ENCODE data around the gene TMEM72. TPM values are rescaled to one million over a fixed set of nuclear protein-coding genes. Genes with fewer than 3 reads are reported as not detected.

Gene TMEM72
- total RNA-seq, 1 experiment from 2014 or later = not detected

DNA sequence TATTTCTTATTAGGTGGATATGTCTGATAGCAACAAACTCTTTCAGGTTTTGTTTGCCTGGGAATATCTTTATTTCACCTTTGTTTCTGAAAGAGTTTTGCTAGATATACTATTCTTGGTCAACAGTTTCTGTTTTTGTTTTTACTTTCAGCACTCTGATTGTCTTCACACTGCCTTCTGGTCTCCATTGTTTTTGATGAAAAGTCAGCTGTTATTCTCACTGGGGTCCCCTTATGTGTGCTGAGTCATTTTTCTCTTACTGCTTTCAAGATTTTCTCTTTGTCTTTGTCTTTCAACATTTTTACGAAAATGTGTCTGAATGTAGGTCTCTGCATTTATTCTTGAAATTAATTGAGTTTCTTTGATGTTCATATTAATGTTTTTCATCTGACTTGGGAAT lies 33.2 kb downstream of the TMEM72 start:
- Mint-ChIP-seq H3K4me3 (ENCODE audit: unreplicated experiment) (no peak overlapping the region), H3K27me3 (ENCODE audit: insufficient read depth, unreplicated experiment) (no peaks in the 10 kb centered on the region), H3K36me3 (ENCODE audit: insufficient read depth, unreplicated experiment) (no peaks in the 10 kb centered on the region), H3K27ac (ENCODE audit: unreplicated experiment) (no peak overlapping the region), H3K9me3 (ENCODE audit: unreplicated experiment) (peaks cover 48% of the 10 kb centered on the region), H3K4me1 (ENCODE audit: low read depth, unreplicated experiment) (peaks cover 14% of the 10 kb centered on the region)
- no peak overlapping the region for H3K4me3 ChIP-seq (ENCODE audit: low read depth, low read length)
- H3K36me3 ChIP-seq (ENCODE audit: control insufficient read depth, insufficient read depth, low read length) = no peaks in the 10 kb centered on the region
- peaks cover 13% of the 10 kb centered on the region for H3K9me3 ChIP-seq
- no peaks in the 10 kb centered on the region for H3K27me3 ChIP-seq (replicated peaks; ENCODE audit: control insufficient read depth, insufficient read depth, low read length)
- TF ChIP-seq, protein P1, sequence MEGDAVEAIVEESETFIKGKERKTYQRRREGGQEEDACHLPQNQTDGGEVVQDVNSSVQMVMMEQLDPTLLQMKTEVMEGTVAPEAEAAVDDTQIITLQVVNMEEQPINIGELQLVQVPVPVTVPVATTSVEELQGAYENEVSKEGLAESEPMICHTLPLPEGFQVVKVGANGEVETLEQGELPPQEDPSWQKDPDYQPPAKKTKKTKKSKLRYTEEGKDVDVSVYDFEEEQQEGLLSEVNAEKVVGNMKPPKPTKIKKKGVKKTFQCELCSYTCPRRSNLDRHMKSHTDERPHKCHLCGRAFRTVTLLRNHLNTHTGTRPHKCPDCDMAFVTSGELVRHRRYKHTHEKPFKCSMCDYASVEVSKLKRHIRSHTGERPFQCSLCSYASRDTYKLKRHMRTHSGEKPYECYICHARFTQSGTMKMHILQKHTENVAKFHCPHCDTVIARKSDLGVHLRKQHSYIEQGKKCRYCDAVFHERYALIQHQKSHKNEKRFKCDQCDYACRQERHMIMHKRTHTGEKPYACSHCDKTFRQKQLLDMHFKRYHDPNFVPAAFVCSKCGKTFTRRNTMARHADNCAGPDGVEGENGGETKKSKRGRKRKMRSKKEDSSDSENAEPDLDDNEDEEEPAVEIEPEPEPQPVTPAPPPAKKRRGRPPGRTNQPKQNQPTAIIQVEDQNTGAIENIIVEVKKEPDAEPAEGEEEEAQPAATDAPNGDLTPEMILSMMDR (IDR thresholded peaks at IDR 0.05; ENCODE audit: insufficient read depth in 1 of 2, low read depth in 1 of 2, low read length in 1 of 2, severe bottlenecking in 1 of 2, unreplicated experiment in 1 of 2) = no peak
- CTCF ChIA-PET = interaction anchor here (1.0 kb wide), 1 partner anchor 8 kb away, joined by 3 read pairs; no protein-coding TSS in a partner anchor
- intact Hi-C loops (cut with micrococcal nuclease; ENCODE audit: unreplicated experiment) = no loop called here
- BruUV-seq (replicated peaks) = no TSS peak
- DNase-seq = no peak
- POLR2A ChIA-PET = no interaction called here
- peaks cover 13% of the 10 kb centered on the region for H3K4me1 ChIP-seq

DNA sequence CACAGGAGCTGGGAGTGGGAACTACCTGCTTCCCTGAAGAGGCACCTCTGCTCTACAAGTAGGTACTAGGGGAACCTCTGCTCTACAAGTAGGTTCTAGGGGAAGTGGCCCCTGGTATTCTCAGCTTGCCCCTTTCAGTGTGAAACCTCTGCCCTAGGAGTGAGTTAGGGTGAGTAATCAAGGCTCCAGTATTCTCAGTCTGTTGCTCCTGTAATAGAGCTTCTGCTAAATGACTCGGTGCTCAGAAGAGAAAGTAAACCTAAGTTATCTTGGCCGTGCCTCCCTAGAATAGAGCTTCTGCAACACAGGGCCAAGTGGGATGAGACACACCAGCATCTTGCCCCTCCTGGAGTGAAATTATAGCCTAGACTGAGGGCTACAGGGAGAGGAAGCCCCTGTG lies 35.1 kb downstream of the TMEM72 start:
- POLR2A ChIA-PET = no interaction called here
- H3K4me1 ChIP-seq = peaks cover 25% of the 10 kb centered on the region
- BruUV-seq (replicated peaks) = no TSS peak

DNA sequence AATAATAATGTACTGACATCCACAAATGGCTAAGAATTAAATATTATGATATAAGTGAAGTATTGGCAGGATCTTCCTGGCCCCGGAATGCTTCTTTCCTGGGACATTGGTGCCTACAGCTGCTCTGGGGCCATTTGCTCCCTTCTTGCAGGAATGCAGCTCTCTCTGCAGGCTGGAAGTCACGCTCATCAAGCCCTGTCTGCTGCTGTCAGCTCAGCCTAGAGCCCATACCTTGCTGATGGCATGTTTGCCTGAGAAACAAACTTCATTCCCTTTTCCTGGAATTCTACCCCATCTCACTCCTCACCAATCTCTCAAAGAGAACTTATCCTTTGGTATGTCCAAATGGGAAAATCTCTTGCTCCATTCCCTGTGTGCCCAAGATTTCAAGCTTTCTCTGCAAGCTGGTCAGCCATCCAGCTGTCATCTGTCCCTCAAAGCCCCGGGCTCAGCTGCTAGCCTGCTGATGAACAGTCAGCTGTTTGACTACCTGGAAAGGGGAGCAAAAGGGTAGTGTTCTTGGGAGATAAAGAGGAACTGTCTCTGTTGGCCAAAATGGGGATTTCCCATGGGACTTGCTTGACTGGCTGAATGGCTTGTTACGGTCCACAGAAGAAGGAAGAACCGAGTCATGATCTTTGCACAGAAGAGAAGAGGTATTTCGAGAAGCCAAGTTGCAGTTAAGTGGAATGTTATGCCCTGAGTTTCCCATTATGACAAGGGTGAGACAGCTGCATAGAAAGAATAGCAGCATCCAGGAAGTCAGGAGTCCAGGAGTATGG lies 36.4 kb downstream of the TMEM72 start:
- H3K36me3 Mint-ChIP-seq (ENCODE audit: insufficient read depth, unreplicated experiment) = peaks cover 11% of the 10 kb centered on the region
- DNase-seq = no peak
- peaks cover 13% of the 10 kb centered on the region for H3K9me3 ChIP-seq
- no peak overlapping the region for H3K4me3 ChIP-seq (ENCODE audit: low read depth, low read length)
- POLR2A ChIA-PET = interaction anchor here (0.5 to 0.7 kb wide), 3 partner anchors 31 to 1539 kb away, joined by 3 to 5 read pairs (median 3); partner anchors contain the start of genes DEPP1 and HNRNPF
- peaks cover 38% of the 10 kb centered on the region for H3K4me1 ChIP-seq
- H3K4me3 Mint-ChIP-seq (ENCODE audit: unreplicated experiment) = no peak overlapping the region
- H3K9me3 Mint-ChIP-seq (ENCODE audit: unreplicated experiment) = peaks cover 34% of the 10 kb centered on the region
- H3K36me3 ChIP-seq (ENCODE audit: control insufficient read depth, insufficient read depth, low read length) = 0 out of 2 replicates have a peak, but pooled peaks cover 4% of the 10 kb centered on the region
- intact Hi-C loops (cut with micrococcal nuclease; ENCODE audit: unreplicated experiment) = no loop called here
- H3K27me3 ChIP-seq (replicated peaks; ENCODE audit: control insufficient read depth, insufficient read depth, low read length) = no peaks in the 10 kb centered on the region
- peaks cover 31% of the 10 kb centered on the region for H3K4me1 Mint-ChIP-seq (ENCODE audit: low read depth, unreplicated experiment)
- H3K27ac Mint-ChIP-seq (ENCODE audit: unreplicated experiment) = no peak overlapping the region
- H3K27me3 Mint-ChIP-seq (ENCODE audit: insufficient read depth, unreplicated experiment) = no peaks in the 10 kb centered on the region
- no TSS peak for BruUV-seq (replicated peaks)
- TF ChIP-seq, protein P1 (IDR thresholded peaks at IDR 0.05; ENCODE audit: insufficient read depth in 1 of 2, low read depth in 1 of 2, low read length in 1 of 2, severe bottlenecking in 1 of 2, unreplicated experiment in 1 of 2) = no peak
- CTCF ChIA-PET = interaction anchor here (1.1 to 1.5 kb wide), 2 partner anchors 31 to 43 kb away, joined by 4 read pairs; partner anchors contain the start of gene DEPP1

More for the DNA sequence above, 35.1 kb downstream of the TMEM72 start:
- Histone ChIP-seq H3K4me3 (ENCODE audit: low read depth, low read length) (no peak overlapping the region), H3K27me3 (replicated peaks; ENCODE audit: control insufficient read depth, insufficient read depth, low read length) (no peaks in the 10 kb centered on the region), H3K36me3 (ENCODE audit: control insufficient read depth, insufficient read depth, low read length) (0 out of 2 replicates have a peak, but pooled peaks cover 4% of the 10 kb centered on the region), H3K9me3 (peaks cover 13% of the 10 kb centered on the region)
- intact Hi-C loops (cut with micrococcal nuclease; ENCODE audit: unreplicated experiment) = no loop called here
- peaks cover 47% of the 10 kb centered on the region for H3K9me3 Mint-ChIP-seq (ENCODE audit: unreplicated experiment)
- DNase-seq = no peak
- CTCF ChIA-PET = interaction anchor here (1.5 to 1.9 kb wide), 2 partner anchors 13 to 44 kb away, joined by 4 to 7 read pairs; no protein-coding TSS in a partner anchor
- TF ChIP-seq, protein P1 (IDR thresholded peaks at IDR 0.05; ENCODE audit: insufficient read depth in 1 of 2, low read depth in 1 of 2, low read length in 1 of 2, severe bottlenecking in 1 of 2, unreplicated experiment in 1 of 2) = no peak
- H3K27me3 Mint-ChIP-seq (ENCODE audit: insufficient read depth, unreplicated experiment) = no peaks in the 10 kb centered on the region
- H3K4me3 Mint-ChIP-seq (ENCODE audit: unreplicated experiment) = no peak overlapping the region
- no peak overlapping the region for H3K27ac Mint-ChIP-seq (ENCODE audit: unreplicated experiment)
- peaks cover 11% of the 10 kb centered on the region for H3K36me3 Mint-ChIP-seq (ENCODE audit: insufficient read depth, unreplicated experiment)
- H3K4me1 Mint-ChIP-seq (ENCODE audit: low read depth, unreplicated experiment) = peaks cover 28% of the 10 kb centered on the region
